HEK293 (cell line): ENCODE results near the gene NOM1.

Source experiments
- AEBP2 ChIP-seq: fragments of 450-650 bp; formaldehyde crosslinking; IDR thresholded peaks from 2 replicates; pipeline ENCODE4 v1.5.1; 2016; ENCODE audit warnings: missing biosample characterization, missing genetic modification characterization, borderline replicate concordance
- GLI4 ChIP-seq: fragments of 450-650 bp; formaldehyde crosslinking; IDR thresholded peaks from 2 replicates; pipeline ENCODE4 v1.5.1; 2016; ENCODE audit warnings: missing biosample characterization, missing genetic modification characterization
- HOXA7 ChIP-seq: sonication (generic); formaldehyde crosslinking; IDR thresholded peaks from 2 replicates; pipeline ENCODE4 v1.8.1; 2022; ENCODE audit warnings: missing genetic modification reagents, borderline replicate concordance
- HOXD13 ChIP-seq: sonication (generic); formaldehyde crosslinking; IDR thresholded peaks from 2 replicates; pipeline ENCODE4 v1.8.0; 2022; ENCODE audit warnings: missing genetic modification reagents, borderline replicate concordance
- IKZF3 ChIP-seq: fragments of 450-650 bp; IDR thresholded peaks from 2 replicates; pipeline ENCODE4 v1.5.0; 2018; ENCODE audit warnings: missing biosample characterization, mild to moderate bottlenecking, missing genetic modification characterization, moderate library complexity
- INSM2 ChIP-seq: fragments of 450-650 bp; formaldehyde crosslinking; IDR thresholded peaks from 2 replicates; pipeline ENCODE4 v1.5.1; 2016; ENCODE audit warnings: missing biosample characterization, missing genetic modification characterization
- SCRT1 ChIP-seq: fragments of 450-650 bp; formaldehyde crosslinking; IDR thresholded peaks from 2 replicates; pipeline ENCODE4 v1.5.1; 2016; ENCODE audit warnings: missing biosample characterization, missing genetic modification characterization, borderline replicate concordance
- SCRT2 ChIP-seq: fragments of 450-650 bp; formaldehyde crosslinking; IDR thresholded peaks from 2 replicates; pipeline ENCODE4 v1.5.1; 2016; ENCODE audit warnings: missing biosample characterization, missing genetic modification characterization
- SP7 ChIP-seq: fragments of 450-650 bp; formaldehyde crosslinking; IDR thresholded peaks from 2 replicates; pipeline ENCODE4 v1.5.1; 2016; ENCODE audit warnings: missing biosample characterization, missing genetic modification characterization
- ZBTB7A ChIP-seq: fragments of 450-650 bp; formaldehyde crosslinking; IDR thresholded peaks from 2 replicates; pipeline ENCODE4 v1.5.1; 2016; ENCODE audit warnings: low read depth, missing biosample characterization, missing genetic modification characterization
- ZFP3 ChIP-seq: fragments of 450-650 bp; formaldehyde crosslinking; IDR thresholded peaks from 2 replicates; pipeline ENCODE4 v1.5.1; 2016; ENCODE audit warnings: low read depth, missing biosample characterization, missing genetic modification characterization
- ZFP41 ChIP-seq: fragments of 450-650 bp; formaldehyde crosslinking; IDR thresholded peaks from 2 replicates; pipeline ENCODE4 v1.5.1; 2016; ENCODE audit warnings: missing biosample characterization, missing genetic modification characterization, borderline replicate concordance
- ZIC2 ChIP-seq: fragments of 450-650 bp; formaldehyde crosslinking; IDR thresholded peaks from 2 replicates; pipeline ENCODE4 v1.5.1; 2016; ENCODE audit warnings: missing biosample characterization, missing genetic modification characterization
- ZNF140 ChIP-seq: fragments of 450-650 bp; formaldehyde crosslinking; IDR thresholded peaks from 2 replicates; pipeline ENCODE4 v1.5.1; 2016; ENCODE audit warnings: missing biosample characterization, missing genetic modification characterization
- ZNF146 ChIP-seq: fragments of 450-650 bp; formaldehyde crosslinking; IDR thresholded peaks from 2 replicates; pipeline ENCODE4 v1.5.1; 2016; ENCODE audit warnings: missing biosample characterization, missing genetic modification characterization
- ZNF280D ChIP-seq: fragments of 450-650 bp; formaldehyde crosslinking; IDR thresholded peaks from 2 replicates; pipeline ENCODE4 v1.5.1; 2016; ENCODE audit warnings: missing biosample characterization, missing genetic modification characterization
- ZNF311 ChIP-seq: fragments of 450-650 bp; formaldehyde crosslinking; IDR thresholded peaks from 2 replicates; pipeline ENCODE4 v1.5.1; 2017; ENCODE audit warnings: missing biosample characterization, missing genetic modification characterization, borderline replicate concordance
- ZNF341 ChIP-seq: fragments of 450-650 bp; formaldehyde crosslinking; IDR thresholded peaks from 2 replicates; pipeline ENCODE4; 2016; ENCODE audit warnings: low read depth, missing biosample characterization, missing genetic modification characterization
- ZNF350 ChIP-seq: fragments of 450-650 bp; formaldehyde crosslinking; IDR thresholded peaks from 2 replicates; pipeline ENCODE4 v1.5.0; 2017; ENCODE audit warnings: missing biosample characterization, mild to moderate bottlenecking, missing genetic modification characterization
- ZNF37A ChIP-seq: fragments of 450-650 bp; IDR thresholded peaks from 2 replicates; pipeline ENCODE4 v1.5.1; 2018; ENCODE audit warnings: missing biosample characterization, missing genetic modification characterization
- ZNF510 ChIP-seq: fragments of 450-650 bp; formaldehyde crosslinking; IDR thresholded peaks from 2 replicates; pipeline ENCODE4 v1.5.1; 2018; ENCODE audit warnings: mild to moderate bottlenecking, missing genetic modification characterization, missing biosample characterization; ENCODE audit not compliant: insufficient replicate concordance
- ZNF549 ChIP-seq: fragments of 450-650 bp; IDR thresholded peaks from 2 replicates; pipeline ENCODE4 v1.5.1; 2018; ENCODE audit warnings: missing biosample characterization, missing genetic modification characterization, mild to moderate bottlenecking, inconsistent platforms, moderate library complexity
- ZNF596 ChIP-seq: fragments of 450-650 bp; IDR thresholded peaks from 2 replicates; pipeline ENCODE4 v1.5.0; 2018; ENCODE audit warnings: missing biosample characterization, mild to moderate bottlenecking, missing genetic modification characterization, moderate library complexity
- ZNF621 ChIP-seq: fragments of 450-650 bp; formaldehyde crosslinking; IDR thresholded peaks from 2 replicates; pipeline ENCODE4 v1.5.1; 2017; ENCODE audit warnings: missing biosample characterization, missing genetic modification characterization
- ZNF830 ChIP-seq: fragments of 450-650 bp; IDR thresholded peaks from 2 replicates; pipeline ENCODE4 v1.5.0; 2018; ENCODE audit warnings: missing biosample characterization, missing genetic modification characterization, low read depth, mild to moderate bottlenecking, moderate library complexity
- TF ChIP-seq, protein P1 (sequence below): fragments of 450-650 bp; formaldehyde crosslinking; IDR thresholded peaks from 2 replicates; pipeline ENCODE4 v1.5.1; 2016; ENCODE audit warnings: missing biosample characterization, missing genetic modification characterization
- TF ChIP-seq, protein P2 (sequence below): fragments of 450-650 bp; IDR thresholded peaks from 2 replicates; pipeline ENCODE4 v1.5.1; 2018; ENCODE audit warnings: missing biosample characterization, mild to moderate bottlenecking, missing genetic modification characterization
- TF ChIP-seq, protein P3 (sequence below): fragments of 450-650 bp; formaldehyde crosslinking; IDR thresholded peaks from 2 replicates; pipeline ENCODE4 v1.5.1; 2016; ENCODE audit warnings: missing biosample characterization, missing genetic modification characterization

NOM1 gene

GRCh38 chr7:157003756-157004520, 54.4 kb downstream of the NOM1 start (continued):
- TF ChIP-seq ZNF280D (no peak), ZNF341 (tag by site-specific recombination) (peak; percentile 72), SP7 (tag by site-specific recombination) (peak; percentile 85), ZNF830 (tag by site-specific recombination) (no peak), ZNF350 (tag by site-specific recombination) (no peak), ZNF549 (tag by site-specific recombination) (no peak), ZFP3 (tag by site-specific recombination) (no peak), IKZF3 (peak; percentile 38; the same call in 1 of the 2 replicates), ZNF140 (tag by site-specific recombination) (no peak), ZNF146 (tag by site-specific recombination) (no peak), GLI4 (tag by site-specific recombination) (no peak), ZBTB7A (no peak), SCRT2 (tag by site-specific recombination) (no peak), ZFP41 (tag by site-specific recombination) (no peak), ZIC2 (tag by site-specific recombination) (peak; percentile 97), ZNF596 (peak; percentile 18; the same call in 1 of the 2 replicates), SCRT1 (tag by site-specific recombination) (no peak), INSM2 (no peak), ZNF621 (tag by site-specific recombination) (no peak), AEBP2 (no peak), HOXA7 (CRISPR knock-in tag) (no peak), ZNF311 (tag by site-specific recombination) (no peak), ZNF37A (tag by site-specific recombination) (no peak), HOXD13 (no peak), ZNF510 (tag by site-specific recombination) (no peak)
- TF ChIP-seq, protein P1, sequence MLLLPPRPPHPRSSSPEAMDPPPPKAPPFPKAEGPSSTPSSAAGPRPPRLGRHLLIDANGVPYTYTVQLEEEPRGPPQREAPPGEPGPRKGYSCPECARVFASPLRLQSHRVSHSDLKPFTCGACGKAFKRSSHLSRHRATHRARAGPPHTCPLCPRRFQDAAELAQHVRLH (tag by site-specific recombination), result no peak
- TF ChIP-seq, protein P2, sequence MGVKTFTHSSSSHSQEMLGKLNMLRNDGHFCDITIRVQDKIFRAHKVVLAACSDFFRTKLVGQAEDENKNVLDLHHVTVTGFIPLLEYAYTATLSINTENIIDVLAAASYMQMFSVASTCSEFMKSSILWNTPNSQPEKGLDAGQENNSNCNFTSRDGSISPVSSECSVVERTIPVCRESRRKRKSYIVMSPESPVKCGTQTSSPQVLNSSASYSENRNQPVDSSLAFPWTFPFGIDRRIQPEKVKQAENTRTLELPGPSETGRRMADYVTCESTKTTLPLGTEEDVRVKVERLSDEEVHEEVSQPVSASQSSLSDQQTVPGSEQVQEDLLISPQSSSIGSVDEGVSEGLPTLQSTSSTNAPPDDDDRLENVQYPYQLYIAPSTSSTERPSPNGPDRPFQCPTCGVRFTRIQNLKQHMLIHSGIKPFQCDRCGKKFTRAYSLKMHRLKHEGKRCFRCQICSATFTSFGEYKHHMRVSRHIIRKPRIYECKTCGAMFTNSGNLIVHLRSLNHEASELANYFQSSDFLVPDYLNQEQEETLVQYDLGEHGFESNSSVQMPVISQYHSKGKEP (tag by site-specific recombination), result peak; percentile 77
- TF ChIP-seq, protein P3, sequence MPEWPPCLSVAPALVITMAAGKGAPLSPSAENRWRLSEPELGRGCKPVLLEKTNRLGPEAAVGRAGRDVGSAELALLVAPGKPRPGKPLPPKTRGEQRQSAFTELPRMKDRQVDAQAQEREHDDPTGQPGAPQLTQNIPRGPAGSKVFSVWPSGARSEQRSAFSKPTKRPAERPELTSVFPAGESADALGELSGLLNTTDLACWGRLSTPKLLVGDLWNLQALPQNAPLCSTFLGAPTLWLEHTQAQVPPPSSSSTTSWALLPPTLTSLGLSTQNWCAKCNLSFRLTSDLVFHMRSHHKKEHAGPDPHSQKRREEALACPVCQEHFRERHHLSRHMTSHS (tag by site-specific recombination), result peak; percentile 62; the same call in 1 of the 2 replicates
